Stimulated activated CD4-positive, alpha-beta T cell treated with anti-CD3 and anti-CD28 coated beads, TNF-alpha, amount 100 ng/mL, for 1 hour (primary cell): Measurements from ENCODE around the gene CNR2.
"Not testable (repeated sequence)": the region's sequence is repeated elsewhere in the genome, so short reads cannot be mapped to it uniquely, and the experiment has no call there.

Experiments used
- DNase-seq, 3 donors: peaks; one replicate each; pipeline ENCODE4 v3.0.0-alpha.2; 2020; ENCODE audit warnings: low read depth in 3 of 3, low spot score in 1 of 3

CNR2 gene

GRCh38 chr1:23916209-23917131, 3.3 kb upstream of the CNR2 start:
- DNase-seq, result no peak

DNA sequence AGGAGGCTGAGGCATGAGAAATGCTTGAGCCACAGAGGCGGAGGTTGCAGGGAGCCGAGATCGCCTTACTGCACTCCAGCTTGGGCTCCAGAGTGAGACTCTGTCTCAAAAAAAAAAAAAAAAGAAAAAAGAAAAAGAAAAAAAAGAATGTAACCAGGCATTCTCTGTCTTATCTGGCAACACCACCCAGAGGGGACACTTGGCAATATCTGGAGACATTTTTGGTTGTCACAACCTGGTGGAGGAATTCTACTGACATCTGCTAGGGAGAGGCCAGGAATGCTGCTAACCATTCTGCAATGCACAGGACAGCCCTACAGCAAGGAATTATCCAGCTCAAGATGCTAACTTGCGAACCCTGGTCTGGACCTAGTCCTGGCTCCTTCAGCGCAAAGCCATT, 2.3 kb upstream of the CNR2 start:
- DNase-seq, result no peak

DNA sequence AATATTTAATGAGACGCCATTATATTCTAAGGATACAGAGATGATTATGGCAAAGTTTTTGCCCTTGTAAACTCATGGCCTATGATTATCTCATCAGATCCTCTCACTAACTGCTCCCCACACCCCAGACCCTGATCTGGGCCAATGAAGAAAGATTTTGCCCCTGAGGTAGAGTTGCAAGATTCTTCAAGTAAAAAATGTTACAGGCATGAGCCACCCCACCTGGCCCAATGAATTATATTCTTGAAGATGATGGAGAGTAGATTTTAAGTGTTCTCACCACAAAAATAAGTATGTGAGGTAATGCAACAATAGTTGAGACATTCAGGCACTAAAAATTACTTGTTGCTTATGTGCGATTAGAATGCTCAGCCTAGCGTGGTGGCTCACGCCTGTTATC, 1.8 kb upstream of the CNR2 start:
- no peak for DNase-seq

GRCh38 chr1:23911921-23912320, 1.2 kb downstream of the CNR2 start:
- no peak for DNase-seq

DNA sequence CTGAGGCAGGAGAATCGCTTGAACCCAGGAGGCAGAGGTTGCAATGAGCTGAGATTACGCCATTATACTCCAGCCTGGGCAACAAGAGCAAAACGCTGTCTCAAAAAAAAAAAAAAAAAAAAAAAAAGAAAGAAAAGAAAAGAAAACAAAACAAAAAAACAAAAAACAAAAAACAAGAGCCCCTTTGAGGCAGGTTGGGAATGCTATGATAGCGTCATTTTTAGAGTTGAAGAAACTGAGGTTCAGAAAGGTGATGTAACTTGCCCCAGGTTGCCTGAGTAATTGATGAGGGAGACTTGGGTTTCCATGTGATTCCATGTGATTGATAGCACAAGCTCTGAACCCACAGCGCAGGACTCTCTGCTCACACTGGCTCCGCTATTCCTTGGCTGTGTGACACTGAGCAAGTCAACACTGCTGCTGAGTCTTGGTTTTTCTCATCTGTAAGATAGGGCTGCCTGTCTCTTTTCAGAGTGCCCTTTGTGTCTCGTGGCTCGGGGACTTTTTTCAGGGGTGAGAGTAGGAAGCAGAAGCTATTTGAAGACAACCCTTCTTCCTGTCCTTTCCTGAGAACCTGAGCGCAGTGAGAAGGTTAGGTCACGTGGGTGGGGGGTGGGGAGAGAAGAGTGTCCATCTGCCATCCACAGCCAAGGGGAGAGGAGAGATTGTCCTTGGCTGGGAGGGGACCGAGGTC, 2.5 kb downstream of the CNR2 start:
- DNase-seq, result no peak

DNA sequence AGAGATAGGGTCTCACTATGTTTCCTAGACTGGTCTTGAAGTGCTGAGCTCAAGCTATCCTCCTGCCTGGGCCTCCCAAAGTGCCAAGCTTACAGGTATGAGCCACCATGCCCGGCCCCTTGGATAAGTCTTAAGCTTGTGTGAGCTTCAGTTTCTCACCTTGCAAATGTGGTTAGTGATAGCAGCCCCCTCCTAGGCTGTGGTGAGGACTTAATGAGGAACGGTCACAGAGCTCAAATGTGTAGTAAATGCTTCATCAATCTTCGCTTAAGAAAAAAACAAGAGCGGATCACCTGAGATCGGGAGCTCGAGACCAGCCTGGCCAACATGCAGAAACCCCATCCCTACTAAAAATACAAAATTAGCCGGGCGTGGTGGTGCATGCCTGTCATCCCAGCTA, 3.0 kb downstream of the CNR2 start:
- no peak for DNase-seq

- no peak for DNase-seq
Measured at GRCh38 chr1:23909412-23909811, 3.8 kb downstream of the CNR2 start.

- no peak for DNase-seq
Measured at GRCh38 chr1:23908453-23909341, 4.5 kb downstream of the CNR2 start.

DNA sequence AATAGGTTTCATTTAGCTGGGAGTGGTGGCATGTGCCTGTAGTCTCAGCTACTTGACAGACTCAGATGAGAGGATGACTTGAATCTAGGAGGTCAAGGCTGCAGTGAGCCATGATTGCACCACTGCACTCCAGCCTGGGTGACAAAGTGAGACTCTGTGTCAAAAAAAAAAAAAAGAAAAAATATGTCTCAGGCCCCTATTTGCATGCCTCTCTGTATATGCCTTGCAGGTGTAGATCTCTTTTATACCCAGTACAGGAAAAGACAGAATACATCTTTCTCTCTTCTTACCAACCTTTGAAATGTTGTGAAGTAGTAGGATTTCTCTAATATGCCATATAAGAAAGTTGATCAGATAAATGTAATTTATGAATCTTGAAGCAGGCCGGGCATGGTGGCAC, 6.4 kb downstream of the CNR2 start:
- no peak for DNase-seq

DNA sequence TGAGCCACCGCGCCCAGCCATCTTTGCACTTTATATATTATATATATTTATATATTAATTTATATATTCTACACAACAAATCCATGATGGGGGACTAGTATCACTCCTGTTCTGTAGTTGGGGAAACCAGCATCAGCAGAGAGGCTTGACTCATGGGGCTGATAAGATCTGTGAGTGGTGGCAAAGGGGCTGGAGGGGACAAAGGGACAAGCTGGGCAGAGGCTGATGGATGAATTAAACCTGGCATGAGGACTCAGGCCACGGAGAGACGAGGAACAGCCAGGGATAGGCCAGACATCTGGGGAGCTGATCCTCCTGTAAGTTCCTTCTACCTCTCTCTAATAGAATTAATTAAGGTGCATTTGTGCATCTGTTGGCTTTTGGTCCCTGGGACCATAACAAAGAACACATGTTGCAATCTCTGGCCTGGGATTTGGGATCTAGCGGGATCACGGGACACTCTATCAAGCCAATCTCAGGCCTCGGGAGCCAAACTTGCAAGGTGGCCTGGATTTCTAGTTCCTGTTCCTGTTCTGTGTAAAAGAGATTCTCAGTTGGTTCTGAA, 7.6 kb downstream of the CNR2 start:
- DNase-seq, result no peak

DNA sequence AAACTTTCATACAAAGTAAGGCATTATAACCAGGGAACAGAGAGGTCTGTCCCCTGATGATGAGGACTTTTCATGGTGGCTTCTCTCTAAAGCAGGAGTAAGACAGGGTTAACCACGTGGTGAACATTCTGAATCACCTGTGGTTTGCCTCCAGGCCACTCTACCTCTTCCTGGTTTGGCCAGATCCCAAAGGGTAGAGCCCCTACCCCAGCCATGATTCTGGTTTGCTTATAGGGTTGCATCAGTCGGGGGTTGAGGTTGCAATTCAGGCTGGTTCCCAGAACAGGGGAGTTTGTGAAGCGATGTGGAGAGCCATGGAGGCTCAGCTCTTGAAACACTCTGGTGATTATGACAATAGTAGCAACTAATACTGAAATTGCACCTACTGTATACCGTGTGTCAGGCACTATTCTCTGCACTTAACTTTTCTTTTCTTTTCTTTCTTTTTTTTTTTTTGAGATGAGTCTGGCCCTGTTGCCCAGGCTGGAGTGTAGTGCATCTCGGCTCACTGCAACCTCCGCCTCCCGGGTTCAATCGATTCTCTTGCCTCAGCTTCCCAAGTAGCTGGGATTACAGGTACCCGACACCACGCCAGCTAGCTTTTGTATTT, 8.3 kb downstream of the CNR2 start:
- DNase-seq, result no peak

GRCh38 chr1:23903754-23904153, 9.4 kb downstream of the CNR2 start:
- no peak for DNase-seq

DNA sequence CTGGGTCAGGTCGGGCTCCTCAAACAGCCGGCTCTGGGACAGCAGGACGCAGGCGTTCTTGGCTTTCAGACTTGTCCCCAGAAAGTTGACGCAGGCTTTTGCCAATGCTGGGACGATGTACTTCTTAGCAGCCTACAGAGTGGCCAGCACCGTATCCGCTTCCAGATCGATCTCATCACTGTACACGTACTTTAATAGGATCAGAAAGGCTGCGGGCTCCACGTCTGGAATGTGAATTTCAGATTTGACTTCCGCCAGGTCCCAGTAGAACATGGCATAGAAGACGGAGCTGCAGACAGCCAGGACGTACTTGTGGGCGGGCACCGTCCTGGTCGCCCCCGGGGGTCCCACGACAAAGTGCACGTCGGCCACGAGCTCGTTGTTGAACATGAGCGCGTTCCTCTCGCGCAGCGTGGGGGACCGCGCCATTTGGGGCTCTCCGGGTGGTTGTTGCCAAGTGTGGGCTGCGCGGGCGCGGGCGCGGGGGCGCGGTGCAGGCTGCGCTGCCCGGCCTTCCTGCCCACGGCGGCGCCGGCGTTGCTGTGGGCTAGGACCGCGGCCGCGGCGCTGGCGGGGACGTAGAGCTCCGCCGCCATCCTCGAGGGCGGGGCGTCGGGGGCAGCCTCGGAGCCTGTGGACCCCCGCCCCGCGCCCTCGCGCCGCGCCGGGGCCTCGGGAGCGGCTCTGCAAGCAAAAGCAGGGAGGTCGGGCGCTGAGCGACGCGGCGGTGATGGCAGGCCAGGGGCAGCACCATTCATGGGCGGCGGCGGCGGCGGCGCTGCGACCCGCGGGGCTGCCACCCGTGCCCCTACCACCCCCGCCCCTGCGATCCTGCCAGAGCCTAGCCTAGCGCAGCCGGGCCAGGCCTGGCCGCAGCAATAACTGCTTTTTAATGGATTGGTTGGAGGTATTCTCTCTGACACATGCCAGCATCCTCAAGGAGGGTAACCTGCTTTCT, 10.6 kb downstream of the CNR2 start:
- DNase-seq, result no peak

DNA sequence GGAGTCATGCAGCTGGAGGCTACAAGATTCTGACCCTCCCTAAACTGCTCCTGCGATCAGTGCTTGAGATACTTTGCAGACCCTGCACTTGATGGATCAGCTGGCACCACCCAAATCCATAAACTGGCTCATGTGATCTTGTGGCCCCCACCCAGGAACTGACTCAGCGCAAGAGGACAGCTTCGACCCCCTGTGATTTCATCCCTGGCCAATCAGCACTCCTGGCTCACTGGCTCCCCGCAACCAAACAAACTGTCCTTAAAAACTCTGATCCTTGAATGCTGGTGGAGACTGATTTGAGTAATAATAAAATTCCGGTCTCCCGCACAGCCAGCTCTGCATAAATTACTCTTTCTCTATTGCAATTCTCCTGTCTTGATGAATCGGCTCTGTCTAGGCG, 13.1 kb downstream of the CNR2 start:
- not testable (repeated sequence) for DNase-seq

DNA sequence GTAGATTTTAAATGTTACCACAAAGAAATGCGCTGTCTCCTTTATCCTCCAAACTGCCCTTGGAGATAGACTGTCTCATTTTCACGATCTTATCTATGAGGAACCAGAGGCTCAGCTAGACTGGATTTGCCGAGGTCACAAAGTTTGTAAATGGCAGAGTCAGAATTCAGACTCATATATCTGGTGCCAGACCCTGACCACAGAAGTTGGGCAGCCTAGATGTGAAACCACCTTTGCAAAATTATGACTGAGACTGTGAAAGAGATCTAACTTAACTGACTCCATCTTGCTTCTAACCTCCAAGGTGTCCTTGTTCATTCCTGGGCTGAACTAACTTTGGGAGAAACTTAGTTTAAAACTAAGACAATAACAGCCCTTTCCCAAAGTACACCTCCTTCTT, 14.1 kb downstream of the CNR2 start:
- DNase-seq, result no peak

DNA sequence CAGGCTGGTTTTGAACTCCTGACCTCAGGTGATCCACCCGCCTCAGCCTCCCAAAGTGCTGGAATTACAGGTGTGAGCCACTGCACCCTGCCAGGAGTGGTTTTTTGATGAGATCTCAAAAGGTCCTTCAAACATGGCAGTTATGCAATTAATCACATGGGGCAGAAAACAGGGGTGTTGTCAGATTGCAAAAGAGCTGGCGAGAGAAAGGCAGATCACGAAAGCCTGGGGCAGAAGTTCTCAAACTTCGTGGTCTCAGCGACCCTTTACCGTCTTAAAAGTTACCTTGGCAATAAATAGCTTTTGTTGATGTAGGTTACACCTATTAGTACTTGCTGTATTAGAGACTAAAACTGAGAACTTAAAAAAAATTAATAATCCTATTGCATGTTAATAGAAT, 16.1 kb downstream of the CNR2 start:
- DNase-seq, result no peak

GRCh38 chr1:23896491-23896890, 16.7 kb downstream of the CNR2 start:
- no peak for DNase-seq

- no peak for DNase-seq
Measured at GRCh38 chr1:23895993-23896392, 17.2 kb downstream of the CNR2 start.

- no peak for DNase-seq
Measured at GRCh38 chr1:23895082-23895481, 18.1 kb downstream of the CNR2 start.

GRCh38 chr1:23889074-23889473, 24.1 kb downstream of the CNR2 start:
- DNase-seq, result no peak
